ENCODE data around the gene POP5.
"Not testable (repeated sequence)": the region's sequence is repeated elsewhere in the genome, so short reads cannot be mapped to it uniquely, and the experiment has no call there.

POP5 gene

DNA sequence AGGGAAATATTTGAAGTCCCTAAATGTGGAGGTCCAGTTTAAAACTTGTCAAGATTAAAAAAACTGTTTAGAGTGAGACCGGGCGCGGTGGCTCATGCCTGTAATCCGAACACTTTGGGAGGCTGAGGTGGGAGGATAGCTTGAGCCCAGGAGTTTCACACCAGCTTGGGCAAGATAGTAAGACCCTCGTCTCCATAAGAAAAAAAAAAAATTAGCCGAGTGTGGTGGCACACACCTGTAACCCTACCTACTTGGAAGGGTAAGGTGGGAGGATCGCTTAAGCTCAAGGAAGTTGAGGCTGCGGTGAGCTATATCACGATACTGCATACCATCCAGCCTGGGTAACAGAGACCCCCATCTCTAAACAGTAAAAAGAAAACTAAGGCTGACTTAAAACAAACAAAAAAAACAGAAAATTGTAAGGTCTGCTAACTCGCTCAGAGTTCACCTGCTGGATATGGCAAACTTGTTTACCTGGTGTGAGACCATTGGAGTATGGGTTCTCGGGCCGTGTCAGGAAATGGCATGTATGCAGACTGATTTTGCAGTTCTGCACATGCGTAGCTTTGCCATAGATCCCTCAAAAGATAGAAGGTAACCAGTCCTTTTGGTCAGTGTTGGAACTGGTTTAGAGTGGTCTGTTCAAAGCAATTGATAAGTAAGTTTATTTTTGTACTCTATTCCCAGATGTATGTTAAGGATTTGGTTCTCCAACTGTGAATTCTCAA, 45.0 kb downstream of the POP5 start:
- no peak for DNase-seq

GRCh38 chr12:120534703-120535655, 46.2 kb downstream of the POP5 start:
- DNase-seq: peak; percentile 44

DNA sequence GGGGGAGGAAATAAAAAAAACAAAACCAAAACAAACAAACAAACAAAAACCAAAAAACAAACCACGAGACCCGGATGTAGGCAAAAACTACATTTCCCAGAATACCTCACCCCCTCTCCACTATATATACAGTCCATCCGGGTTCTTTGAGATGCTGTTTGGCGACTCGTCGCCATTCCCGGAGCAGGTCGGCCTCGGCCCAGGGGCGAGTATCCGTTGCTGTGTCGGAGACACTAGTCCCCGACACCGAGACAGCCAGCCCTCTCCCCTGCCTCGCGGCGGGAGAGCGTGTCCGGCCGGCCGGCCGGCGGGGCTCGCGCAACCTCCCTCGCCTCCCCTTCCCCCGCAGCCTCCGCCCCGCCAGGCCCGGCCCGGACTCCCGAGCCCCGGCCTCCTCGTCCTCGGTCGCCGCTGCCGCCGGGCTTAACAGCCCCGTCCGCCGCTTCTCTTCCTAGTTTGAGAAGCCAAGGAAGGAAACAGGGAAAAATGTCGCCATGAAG, 46.9 kb downstream of the POP5 start, which contains the start of gene RNF10:
TSS of gene RNF10 (plus strand) at position 154 of the 500 bp plus-strand sequence. CDS start 456 bp downstream, outside the sequence.
- DNase-seq: peak; percentile 67

DNA sequence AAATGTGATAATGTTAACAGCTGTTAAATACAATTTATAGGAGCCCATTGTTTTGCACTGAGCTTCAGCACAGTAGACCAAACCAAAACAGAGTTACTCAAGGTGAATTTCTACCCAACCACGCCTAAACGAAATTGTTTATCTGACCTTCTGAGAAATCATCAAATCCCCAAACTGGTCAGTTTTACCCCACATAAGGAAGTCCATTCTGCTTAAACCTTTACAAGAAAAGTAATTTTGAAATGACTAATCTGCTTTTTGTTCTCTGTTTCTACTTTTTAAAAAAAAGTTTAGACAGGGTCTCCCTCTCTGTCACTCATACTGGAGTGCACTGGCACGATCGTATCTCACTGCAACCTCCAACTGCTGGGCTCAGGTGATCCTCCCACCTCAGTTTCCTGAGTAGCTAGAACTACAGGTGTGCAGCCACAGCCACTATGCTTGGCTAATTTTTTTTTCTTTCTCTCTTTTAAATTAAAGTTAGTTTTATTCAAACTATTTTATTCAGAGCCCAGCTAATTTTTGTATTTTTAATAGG, 48.4 kb downstream of the POP5 start:
- no peak for DNase-seq

- DNase-seq: not testable (repeated sequence)
Observed at GRCh38 chr12:120530418-120530761, 50.8 kb downstream of the POP5 start.

GRCh38 chr12:120529641-120530417, 51.4 kb downstream of the POP5 start:
- DNase-seq: no peak

DNA sequence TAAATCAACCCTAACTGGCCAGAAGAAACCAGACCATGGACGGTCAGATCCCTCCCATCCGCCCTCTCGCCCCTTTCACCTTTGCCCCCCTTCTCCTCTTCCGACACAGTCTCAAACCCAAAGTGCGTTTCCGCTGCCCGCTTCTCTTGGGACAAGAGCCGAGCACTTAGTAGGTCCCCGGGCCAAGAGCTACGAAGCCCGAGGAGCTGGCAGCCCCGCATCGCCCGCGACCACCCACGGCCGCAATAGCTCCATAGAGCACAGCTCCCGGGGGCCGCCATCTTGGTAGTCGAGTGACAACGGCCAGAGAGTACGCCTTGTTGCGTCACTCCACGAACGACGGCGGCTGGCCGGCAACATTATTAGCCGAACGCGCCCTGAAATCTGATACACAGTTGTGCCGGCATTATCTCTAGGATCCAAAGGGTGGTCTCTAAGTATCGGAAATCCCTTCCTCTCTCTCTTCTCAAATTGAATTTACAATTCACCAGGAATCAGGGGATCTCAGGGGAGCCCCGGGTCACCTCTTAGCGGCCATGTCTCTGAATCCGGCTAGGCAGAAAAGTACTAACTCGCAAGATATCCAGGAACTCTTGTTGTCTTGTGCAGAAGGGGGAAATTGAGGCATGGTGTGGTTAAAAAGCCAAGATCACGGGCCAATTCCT, 52.2 kb downstream of the POP5 start, which contains the start of gene COQ5:
TSS of gene COQ5 (minus strand) at position 298 of the 665 bp plus-strand sequence. CDS start at position 281, 17 bp downstream.
- peak; percentile 76 for DNase-seq
